NT2/D1 (cell line): ENCODE results near the gene NEGR1.

Experiments
- SUZ12 ChIP-seq: IDR thresholded peaks from 2 replicates; pipeline ENCODE4 v1.6.1; 2011; ENCODE audit not compliant: insufficient read length, insufficient read depth; ENCODE audit errors: extremely low read depth
- YY1 ChIP-seq: IDR thresholded peaks from 2 replicates; pipeline ENCODE4 v1.6.1; 2011; ENCODE audit not compliant: insufficient read length, insufficient read depth
- ZNF274 ChIP-seq: IDR thresholded peaks from 2 replicates; pipeline ENCODE4 v1.6.1; 2011; ENCODE audit warnings: mild to moderate bottlenecking, low read depth, low read length

- TF ChIP-seq YY1 = no peak
- TF ChIP-seq SUZ12 = no peak
- no peak for TF ChIP-seq ZNF274
Observed at GRCh38 chr1:72122099-72122880, 160.0 kb downstream of the NEGR1 start.
